Fibroblast of villous mesenchyme (primary cell): ENCODE data around the gene TRANK1. TPM values are rescaled to one million over a fixed set of nuclear protein-coding genes. Genes with fewer than 3 reads are reported as not detected.
"Not testable (repeated sequence)": the region's sequence is repeated elsewhere in the genome, so short reads cannot be mapped to it uniquely, and the experiment has no call there.

Experiments
- DNase-seq: peaks from one replicate; pipeline ENCODE4 v3.0.0-alpha.2; 2010; ENCODE audit warnings: low read depth
- H3K4me3 ChIP-seq: 2 replicates; pipeline ENCODE4 v1.5.1; 2011; ENCODE audit warnings: low read depth, mild to moderate bottlenecking, low read length
- total RNA-seq: library from RNA; depleted of rRNA; stranded (reverse); fragments of >200 nt; gene quantifications from 2 replicates; pipeline ENCODE4 v1.2.3, GENCODE V29; 2012
- TF ChIP-seq, protein P1 (sequence below): IDR thresholded peaks from 2 replicates; pipeline ENCODE4 v1.5.1; 2012; ENCODE audit warnings: low read depth, mild to moderate bottlenecking, low read length; ENCODE audit not compliant: insufficient read depth

TRANK1 gene
- total RNA-seq, 1 donor = 13.4 TPM

DNA sequence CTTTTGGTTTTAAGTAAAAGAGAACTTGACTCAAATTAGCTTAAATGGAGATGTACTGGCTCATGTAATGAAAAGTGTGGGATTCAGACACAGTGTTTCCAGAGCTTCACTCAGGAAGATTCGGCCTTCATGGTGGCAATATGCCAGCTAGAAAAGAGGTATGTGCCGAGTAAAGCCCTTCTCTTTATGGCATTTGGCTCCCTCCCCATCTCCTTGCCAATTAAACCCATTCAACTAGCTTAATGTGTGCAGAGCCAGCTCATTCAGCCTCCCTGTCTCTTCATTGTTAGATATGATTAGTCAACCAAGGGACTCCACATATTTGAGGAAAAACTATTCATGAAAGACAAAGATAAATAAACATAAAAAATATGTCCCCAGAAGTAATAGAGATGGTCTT lies 15.0 kb upstream of the TRANK1 start:
- H3K4me3 ChIP-seq = no peak overlapping the region
- no peak for DNase-seq
- TF ChIP-seq, protein P1, sequence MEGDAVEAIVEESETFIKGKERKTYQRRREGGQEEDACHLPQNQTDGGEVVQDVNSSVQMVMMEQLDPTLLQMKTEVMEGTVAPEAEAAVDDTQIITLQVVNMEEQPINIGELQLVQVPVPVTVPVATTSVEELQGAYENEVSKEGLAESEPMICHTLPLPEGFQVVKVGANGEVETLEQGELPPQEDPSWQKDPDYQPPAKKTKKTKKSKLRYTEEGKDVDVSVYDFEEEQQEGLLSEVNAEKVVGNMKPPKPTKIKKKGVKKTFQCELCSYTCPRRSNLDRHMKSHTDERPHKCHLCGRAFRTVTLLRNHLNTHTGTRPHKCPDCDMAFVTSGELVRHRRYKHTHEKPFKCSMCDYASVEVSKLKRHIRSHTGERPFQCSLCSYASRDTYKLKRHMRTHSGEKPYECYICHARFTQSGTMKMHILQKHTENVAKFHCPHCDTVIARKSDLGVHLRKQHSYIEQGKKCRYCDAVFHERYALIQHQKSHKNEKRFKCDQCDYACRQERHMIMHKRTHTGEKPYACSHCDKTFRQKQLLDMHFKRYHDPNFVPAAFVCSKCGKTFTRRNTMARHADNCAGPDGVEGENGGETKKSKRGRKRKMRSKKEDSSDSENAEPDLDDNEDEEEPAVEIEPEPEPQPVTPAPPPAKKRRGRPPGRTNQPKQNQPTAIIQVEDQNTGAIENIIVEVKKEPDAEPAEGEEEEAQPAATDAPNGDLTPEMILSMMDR = no peak

DNA sequence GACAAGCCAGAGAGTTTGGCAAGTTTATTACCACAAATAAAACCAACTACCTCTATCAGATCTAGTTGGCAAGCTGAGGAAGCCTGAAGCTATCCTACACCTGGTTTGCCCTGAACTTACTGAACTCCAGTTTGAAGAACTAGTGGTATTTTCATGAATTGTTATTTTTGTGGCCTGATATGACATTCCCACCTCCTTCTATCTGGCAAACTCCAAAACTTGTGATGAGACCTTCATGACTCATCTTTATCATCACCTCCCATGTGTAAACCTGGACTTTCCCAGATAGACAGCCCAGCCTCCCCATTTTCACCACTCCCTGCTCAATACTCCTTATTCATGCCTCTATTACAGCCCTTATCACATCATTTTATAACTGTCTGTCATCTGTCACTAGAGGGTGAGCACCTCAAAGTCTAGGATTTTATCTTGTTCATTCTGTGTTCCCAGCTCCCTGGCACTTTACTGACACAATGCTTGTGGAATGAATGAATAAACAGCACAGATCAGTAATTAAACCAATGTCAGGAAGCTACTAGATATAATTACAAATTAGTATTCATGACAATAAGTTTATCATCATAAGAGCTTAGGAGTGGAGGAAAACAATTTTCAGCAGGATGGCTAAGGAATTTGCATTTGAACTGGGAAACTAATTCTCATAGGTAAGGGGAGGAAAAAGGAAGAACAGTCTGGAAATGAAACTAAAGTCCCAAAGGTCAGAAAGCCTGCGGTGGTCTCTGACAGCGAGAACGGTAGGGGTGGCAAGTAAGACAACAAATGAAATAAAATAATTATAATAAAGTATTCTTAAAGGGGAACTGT lies 13.2 kb upstream of the TRANK1 start:
- peak; percentile 77 for DNase-seq
- H3K4me3 ChIP-seq = peak overlapping the region; percentile 7
- TF ChIP-seq, protein P1 = no peak

DNA sequence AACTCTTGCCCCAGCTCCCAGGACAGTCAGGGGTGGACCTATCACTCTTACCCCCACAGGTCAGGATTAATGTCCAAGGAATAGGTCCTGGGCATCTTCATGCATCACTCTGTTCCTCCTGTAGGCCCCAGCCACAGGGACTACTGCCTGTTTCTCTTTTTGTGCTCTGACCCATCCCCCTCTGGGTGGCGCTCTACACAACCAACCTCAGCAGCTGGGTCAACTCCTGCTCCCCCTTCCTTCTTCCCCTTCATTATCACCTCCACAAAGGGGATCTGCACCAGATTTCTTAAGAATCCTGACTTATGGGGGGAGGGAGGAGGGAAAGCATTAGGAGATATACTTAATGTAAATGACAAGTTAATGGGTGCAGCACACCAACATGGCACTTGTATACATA lies 12.2 kb upstream of the TRANK1 start:
- TF ChIP-seq, protein P1 = no peak
- DNase-seq = no peak
- H3K4me3 ChIP-seq = no peak overlapping the region

DNA sequence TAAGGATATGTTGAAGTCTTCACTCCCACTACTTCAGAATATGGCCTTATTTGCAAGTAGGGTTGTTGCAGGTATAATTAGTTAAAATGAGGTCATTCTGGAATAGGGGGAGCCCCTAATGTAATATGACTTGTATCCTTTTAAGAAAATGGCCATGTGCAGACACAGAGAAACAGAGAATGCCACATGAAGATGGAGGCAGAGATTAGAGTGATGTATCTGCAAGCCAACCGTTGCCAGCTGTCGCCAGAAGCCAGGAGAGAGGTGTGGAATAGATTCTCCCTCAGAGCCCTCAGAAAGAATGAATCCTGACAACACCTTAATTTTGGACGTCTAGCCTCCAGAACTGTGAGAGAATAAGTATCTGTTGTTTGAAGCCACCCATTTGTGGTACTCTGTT lies 11.3 kb upstream of the TRANK1 start:
- TF ChIP-seq, protein P1 = no peak
- DNase-seq = no peak
- H3K4me3 ChIP-seq = no peak overlapping the region

DNA sequence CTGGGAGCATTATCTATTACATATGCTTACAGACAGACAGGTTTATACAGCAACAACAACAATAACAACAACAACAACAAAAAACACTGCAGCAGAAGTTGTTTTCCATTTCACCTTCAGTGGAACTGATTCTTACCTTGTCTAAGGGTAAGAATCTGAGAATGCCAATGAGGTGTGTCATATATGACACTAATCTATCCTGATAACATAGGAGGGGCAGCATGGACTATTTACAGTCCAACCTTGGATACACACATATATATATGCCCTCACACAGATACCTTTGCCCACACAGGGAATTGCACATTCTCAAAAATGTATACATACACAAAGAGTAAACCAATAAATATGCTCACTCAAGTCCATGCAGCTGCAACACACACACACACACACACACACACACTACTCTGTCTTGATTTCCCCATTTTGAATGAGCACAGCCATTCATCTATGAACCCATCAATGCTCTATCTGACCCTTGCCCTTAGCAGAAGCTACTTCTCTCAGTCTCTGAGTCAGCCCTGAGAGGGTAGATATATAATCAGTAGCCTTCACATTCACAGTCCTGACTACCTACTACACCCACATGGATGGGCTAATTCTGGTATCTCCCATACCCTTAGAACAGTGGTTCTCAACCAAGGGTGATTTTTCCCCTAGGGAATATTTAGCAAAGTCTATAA lies 9.7 kb upstream of the TRANK1 start:
- no peak overlapping the region for H3K4me3 ChIP-seq
- TF ChIP-seq, protein P1 = no peak
- no peak for DNase-seq

DNA sequence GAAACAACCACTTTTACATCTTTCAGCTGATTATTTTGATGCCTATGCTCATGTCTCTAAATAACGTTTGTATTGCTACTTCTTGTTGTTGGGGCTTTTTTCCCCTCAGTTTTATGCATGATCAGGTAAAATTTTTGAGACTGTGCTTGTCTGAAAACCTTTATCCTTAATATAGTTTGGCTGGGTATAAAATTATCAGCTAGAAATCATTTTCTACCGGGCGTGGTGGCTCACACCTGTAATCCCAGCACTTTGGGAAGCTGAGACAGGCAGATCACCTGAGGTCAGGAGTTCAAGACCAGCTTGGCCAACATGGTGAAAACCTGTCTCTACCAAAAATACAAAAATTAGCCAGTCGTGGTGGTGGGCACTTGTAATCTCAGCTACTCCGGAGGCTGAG lies 3.0 kb upstream of the TRANK1 start:
- DNase-seq, H3K4me3 ChIP-seq: not testable (repeated sequence)

DNA sequence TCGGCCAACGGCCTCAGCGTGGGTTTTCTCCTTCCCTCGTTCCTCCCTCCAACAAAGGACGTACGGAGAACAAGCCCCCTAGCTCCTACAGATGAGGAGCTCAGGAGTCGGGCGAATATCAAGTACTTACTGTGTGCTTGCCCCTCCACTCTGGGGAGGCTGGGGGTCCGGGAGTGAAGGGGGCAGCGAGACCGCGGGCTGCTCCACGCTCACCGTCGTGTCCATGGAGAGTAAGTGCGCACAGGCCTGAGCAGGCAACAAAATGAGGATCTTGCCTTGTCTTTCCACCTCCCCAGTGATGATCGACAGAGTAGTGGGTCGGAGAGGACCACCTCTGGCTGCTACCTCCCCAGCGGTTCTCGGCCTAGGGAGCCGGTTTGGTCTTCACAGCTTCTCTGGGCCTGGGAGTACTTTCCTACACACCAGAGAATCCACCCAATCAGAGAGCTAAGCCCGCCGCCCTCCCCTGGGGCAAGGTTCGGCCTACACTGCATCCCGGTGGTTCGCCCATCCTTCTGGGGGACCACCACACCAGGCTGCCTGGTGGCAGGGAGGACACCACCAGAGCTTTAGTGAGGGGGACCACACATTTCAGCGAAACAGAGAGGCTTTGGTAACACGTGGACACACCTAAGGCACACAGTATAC lies 603 bp upstream of the TRANK1 start:
- H3K4me3 ChIP-seq = peak overlapping the region; percentile 72
- TF ChIP-seq, protein P1 = no peak
- DNase-seq = no peak
